GM18511 (cell line): ENCODE results near the gene ACACB.

Experiments
- ATAC-seq: cut with Tn5 transposase; IDR thresholded peaks from one replicate; pipeline ENCODE4 v1.9.1; 2021; ENCODE audit warnings: mild to moderate bottlenecking, moderate library complexity; ENCODE audit not compliant: unreplicated experiment

Gene ACACB

DNA sequence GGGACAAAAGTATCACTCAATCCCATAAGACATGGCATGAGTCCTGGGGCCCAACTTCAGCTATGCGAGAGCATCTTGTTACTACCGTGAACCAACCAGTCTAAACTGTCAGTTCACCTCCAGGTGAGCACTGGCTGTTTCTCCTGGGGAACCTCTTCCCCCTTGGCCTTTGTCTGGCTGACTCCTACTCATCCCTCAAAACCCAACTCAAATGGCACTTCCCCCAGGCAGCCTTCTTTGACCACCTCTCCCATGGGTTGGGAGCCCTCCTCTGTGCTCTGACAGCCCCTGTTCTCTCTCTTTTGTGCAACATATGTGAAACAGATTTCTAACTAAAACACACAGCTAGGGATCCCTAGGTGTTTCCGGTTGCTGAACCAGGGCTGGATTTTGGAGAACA, 155.0 kb downstream of the ACACB start:
- no peak for ATAC-seq

DNA sequence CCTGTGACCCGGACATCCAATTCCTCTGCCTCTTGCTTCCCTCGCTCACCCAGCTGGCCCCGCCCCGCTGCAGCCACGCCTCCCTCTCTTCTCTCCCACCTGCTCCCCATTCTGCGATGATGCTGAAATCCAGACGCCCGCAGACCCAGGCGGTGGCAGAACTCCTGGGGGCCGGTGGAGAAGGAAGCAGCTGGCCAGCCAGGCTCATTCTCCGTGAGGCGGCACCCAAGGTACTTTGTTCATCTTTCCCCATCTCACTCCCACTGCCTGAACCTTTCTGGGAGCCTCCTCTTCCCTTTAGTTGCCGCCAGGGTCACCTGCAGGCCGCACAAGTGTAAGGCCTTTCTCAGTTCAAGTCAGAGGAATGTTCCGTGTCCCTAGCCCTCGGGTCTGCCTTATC, 157.0 kb downstream of the ACACB start:
- ATAC-seq, result no peak

DNA sequence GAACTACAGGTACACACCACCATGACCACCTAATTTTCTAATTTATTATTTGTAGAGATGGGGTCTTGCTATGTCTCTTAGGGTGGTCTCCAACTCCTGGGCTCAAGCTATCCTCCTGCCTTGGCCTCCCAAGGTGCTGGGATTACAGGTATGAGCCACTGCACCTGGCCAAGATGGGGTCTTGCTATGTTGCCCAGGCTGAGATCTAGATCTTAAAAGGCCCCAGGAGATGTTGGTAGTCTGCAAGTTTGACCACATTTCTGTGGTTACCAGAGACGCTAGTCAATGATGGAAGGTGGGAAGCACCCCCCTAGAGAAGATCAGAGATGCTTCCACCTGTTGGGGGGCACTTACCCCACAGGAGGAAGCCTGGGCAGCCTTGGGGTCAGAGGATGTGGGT, 158.0 kb downstream of the ACACB start:
- ATAC-seq, result no peak

DNA sequence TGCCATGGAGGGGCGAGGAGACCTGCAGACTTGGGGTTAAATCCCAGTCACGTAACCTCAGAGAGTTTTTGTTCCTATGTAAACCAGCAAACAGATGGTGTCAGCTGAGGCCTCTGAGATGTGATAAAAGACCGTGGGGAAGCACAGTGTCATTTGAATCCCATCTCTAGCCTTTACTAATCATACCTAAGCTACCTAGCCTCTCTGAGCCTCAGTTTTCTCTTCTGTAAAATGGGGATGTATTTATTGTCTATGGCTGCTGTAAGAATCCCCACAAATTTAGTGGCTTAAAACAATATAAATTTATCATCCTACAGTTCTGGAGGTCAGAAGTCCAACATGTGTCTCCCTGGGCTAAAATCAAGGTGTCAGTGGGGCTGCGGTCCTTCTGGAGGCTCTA, 158.8 kb downstream of the ACACB start:
- no peak for ATAC-seq

DNA sequence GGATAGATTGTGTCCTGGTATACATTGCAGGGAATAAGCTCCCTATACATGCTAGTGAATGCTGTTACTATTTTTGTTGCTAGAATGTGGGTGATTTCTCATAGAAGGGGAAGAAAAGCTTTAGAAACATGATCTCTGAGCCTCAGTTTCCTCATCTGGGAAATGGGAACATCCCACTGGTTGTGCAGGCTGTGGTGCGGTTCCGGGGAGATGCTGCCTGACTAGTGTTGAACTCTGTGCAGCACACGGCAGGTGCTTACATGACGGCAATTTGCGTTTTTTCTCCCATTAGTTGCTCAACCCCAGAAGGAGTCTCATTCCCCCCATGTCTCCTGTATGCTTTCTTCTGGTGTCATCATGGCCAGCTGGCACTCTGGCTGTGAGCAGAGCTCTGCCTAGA, 159.8 kb downstream of the ACACB start:
- no peak for ATAC-seq

DNA sequence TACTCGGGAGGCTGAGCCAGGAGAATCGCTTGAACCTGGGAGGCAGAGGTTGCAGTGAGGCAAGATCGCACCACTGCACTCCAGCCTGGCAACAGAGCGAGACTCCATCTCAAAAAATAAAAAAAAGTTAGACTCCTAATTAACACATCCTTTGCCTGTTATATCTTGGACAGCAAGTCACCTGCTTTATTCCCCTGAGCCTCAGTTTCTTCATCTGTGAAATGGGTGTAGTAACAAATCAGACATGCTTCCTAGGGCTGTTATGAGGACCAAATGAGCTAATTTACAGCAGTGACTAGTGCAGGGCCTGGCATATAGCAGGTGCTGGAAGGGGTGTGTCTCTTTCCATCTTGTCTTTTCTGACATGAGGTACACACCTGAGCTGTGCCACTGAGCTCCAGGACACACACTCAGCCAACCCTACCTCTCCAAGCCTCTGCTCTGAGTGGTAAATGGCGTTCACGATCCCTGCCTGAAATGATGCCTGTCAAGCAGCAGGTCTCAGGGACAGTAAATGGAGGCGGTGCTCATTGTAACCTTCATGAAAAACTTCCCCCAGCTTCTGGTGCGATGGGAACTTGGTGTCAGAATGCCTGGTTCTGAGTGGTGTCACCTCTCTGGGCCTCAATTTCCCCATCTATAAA, 161.0 kb downstream of the ACACB start:
- ATAC-seq, result no peak

DNA sequence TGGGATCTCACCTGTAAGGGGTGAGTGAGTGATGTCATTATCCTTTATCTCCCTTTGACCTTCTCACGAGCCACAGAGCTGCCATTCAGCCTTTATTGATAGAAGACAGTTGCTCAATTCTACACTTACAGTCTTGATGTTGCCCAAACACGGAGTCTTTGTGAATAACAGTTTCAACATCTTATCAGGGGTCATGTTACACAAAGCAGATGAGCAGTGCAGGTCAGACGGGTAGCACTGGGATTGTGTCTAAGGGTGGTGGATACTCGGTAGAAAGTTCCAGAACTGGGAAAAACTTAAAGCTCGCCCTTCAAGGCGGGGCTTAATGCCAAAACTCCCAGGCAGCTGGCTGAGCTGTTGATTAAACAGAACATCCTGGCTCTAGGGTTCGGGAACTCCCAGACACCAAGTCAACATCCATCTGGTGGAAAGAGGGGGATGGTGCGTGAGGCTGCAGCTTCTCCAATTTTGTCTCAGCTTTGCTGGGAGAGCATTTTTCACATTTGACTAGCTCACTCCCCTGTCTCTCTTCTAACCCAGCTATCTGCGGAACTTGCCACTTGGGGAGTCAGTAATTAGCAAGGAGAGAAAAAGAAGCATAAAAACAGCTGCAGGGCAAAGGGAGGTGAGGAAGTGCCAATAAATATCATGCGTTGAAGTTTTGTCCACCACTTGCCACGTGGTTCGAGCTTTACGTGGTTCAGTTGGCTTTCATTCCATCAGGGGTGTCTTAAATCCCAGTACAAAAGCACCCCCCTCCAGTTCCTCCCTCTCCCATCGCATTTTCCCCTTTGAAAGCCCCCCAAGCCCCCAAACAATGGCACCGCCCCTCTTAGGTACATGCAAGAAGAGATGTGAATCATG, 161.7 kb downstream of the ACACB start:
- no peak for ATAC-seq

DNA sequence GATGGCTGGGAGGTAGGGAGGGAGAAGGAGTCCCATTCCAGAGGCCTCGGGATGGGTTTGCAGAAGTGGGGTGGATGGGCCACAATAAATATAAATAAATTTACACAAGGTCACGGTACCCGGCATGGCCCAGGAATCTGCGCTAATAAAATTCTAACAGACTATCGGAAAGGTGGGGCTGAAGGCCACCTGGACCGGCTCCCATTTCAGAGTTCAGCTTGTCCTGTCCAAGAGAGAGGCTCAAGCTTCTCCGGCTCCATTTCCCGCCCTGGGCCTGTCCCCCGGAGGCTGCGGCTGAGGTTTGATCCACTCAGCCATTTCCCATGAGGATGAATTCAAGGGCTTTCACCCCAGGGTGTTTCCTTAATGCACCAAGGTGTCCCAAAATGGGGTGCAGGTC, 162.5 kb downstream of the ACACB start:
- ATAC-seq, result no peak

DNA sequence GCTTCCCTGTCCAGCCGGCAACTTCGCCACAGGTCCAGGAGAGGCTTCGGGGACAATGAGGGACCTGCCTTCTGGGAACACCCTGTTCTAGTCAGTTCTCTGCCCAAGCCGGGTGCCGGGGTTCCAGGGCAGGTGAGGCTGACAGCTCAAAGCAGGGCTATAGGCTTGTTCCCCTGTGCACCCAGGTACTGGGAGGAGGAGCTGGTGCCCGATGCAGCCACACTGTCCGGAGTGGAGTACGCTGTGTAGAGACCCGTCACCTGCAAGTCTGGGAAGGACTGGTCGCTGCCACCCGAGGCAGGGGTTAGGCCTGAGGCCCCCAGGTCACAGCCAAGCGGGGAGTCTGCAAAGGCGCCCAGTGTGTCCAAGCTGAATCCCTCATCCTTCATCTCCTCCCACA, 163.1 kb downstream of the ACACB start:
- ATAC-seq, result no peak

DNA sequence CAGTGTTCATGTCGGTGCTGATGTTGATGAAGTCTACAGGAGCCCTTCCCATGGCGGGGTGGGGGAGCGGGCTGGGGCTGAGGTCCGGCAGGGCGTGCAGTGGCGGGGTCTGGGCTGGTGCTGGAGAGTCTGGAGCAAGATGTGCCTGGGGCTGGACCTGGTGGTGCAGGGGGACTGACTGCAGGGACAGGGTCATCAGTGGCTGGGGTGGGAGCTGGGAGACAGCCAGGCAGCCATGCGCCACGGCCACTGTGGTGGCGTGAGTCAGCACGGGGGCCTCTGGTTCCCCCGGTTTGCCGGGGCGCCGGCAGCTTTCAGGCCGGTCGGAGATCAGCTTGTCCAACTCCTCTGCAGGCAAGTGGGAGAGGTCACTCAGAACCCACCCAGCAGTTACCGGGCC, 165.1 kb downstream of the ACACB start:
- no peak for ATAC-seq

DNA sequence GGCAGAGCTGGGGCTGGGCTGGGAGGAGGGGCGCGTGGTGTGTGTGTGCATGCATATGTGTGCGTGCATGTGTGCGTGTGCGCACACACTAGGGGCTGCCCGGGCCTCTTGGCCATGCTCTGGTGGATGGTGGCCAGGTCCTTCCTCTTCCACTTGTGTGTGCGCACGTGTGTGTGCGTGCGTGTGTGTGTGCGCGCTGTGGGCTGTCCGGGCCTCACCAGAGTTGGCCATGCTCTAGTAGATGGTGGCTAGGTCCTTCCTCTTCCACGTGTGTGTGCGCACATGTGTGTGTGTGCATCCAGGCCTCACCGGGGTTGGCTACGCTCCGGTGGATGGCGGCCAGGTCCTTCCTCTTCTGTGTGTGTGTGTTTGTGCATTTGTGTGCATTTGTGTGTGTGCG, 168.0 kb downstream of the ACACB start:
- no peak for ATAC-seq

DNA sequence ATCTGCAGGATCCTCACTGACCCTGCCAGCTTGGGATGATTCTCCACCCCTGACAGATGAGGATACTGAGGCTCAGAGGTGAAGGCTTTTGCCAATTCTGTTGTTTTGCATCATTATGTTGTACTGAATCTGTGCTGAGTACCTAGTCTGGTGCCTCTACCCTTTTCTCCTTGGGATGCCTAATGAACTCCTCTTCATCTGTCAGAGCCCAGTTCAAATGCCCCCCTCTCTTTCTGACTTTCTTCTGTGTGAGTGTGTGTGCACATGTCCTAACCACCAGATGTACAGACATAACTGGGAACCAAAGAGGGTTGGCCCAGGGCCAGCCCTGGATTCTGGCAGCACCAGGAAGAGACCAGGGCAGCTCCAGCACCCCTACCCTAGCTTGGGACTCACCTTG, 169.9 kb downstream of the ACACB start:
- no peak for ATAC-seq

DNA sequence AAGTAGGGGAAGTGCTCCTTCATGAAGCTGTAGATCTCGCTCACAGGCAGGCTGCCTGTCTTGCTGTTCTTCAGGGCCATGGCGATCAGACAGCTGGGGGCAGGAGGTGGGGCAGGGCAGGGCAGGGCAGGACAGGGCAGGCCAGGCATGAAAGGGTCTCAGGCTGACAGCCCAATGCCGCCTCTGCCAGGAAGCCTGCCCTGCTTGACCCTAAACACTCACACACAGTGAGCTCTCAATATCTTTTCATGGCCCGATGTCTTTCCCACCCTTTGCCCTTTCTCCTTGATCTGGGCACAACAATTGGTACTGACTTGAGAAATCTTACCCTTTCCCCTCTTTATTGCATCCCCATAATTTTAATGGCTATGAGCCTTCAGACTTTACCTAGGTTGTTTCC, 170.3 kb downstream of the ACACB start:
- ATAC-seq, result no peak

DNA sequence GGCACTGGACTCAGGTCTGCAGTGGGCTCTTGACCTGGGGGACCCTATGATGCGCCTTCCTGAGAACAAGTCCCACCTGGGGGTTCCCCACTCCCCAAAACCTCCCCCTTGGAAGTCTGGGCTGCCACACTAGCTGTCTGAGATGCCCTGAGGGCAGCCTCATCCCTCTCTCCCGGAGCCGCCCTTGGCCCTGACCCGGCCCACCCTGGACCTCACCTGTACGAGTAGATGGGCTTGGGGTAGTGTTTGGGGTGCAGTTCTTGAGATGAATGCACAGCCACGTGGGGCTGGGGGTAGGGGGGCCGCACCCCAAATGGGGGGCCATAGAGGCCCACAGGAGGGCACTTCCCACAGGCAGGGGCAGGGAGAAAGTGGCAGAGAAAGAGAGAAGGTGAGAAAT, 170.8 kb downstream of the ACACB start:
- ATAC-seq, result no peak

DNA sequence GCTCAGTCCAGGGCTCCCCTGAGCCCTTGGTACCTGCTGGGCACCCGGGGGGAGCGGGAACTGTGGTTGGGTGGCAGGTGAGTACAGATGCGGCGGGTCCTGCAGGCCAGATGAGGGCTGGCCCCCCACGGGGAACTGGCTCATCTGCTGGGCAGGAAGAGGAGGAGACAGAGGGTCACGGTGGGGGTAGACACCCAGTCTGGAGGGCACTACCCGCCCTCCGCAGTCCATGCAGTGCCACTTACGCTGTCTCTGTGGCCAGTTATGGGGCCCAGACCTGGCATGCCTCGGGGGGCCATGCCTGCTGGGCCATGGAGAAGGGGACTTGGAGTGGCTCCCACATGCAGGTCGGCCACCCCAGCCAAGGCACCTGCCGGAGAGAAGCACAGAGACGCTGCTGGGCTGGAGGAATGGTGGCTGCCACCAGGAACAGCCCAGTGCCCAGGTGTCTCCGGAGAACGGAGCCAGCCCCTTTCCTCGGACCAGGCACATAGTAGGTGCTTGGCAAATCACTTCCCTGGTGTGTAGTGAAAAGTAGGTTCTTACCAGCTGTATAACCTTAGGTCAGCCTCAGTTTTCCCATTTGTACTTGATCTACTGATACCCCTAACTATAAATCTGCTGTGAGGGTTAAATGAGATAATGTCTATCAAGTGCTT, 171.6 kb downstream of the ACACB start:
- ATAC-seq, result no peak

DNA sequence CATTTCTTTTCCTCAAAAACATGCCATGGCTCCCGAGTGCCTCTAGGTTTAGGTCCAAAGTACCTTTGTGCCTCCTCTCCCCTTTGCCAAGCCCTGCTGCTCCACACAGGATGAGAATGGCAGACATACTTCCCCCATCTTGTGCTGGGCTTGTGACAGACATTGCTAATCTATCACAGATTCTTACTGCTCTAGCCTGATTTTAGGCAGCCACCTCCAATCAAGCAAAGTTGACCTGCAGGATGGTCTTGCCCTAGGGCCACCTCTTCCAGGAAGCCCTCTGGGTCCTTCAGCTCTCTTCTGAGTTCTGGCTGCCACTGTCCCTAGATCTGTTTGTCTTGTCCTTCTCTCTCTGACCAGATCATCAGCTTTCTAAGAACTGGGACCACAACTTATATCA, 172.2 kb downstream of the ACACB start:
- no peak for ATAC-seq

DNA sequence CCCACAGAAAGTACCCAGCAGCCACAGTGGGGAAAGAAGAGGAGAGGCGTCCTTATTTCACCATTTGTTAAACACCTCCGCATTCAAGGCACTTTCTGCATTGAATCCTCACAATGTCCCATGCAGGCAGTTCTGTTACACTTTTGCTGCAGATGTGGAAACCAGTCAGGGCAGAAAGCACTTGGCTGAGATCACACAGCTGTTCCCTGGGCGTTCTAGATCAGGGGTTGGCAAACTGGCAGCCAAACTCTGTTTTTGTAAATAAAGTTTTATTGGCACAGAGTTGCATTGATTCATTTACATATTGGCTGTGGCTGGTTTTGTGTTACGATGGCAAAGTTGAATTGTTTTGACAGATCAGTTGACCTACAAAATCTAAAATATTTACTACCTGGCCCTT, 172.6 kb downstream of the ACACB start:
- no peak for ATAC-seq

DNA sequence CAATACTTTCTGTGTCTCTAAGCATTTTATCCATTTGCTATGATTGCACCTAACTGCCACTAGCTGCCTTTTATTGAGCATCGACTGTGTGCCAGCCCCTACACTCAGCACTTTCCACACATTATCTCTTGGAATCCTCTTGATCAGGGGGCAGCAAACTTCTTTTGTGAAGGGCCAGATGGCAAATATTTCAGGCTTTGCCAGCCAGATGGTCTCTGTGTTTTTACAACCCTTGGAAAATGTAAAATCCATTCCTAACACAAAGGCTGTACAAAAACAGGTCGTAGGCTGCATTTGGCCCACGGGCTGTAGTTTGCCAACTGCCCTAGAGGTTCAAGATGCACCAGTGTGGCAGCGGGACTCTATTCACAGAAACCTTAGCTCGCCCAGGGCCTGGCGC, 173.2 kb downstream of the ACACB start:
- no peak for ATAC-seq

DNA sequence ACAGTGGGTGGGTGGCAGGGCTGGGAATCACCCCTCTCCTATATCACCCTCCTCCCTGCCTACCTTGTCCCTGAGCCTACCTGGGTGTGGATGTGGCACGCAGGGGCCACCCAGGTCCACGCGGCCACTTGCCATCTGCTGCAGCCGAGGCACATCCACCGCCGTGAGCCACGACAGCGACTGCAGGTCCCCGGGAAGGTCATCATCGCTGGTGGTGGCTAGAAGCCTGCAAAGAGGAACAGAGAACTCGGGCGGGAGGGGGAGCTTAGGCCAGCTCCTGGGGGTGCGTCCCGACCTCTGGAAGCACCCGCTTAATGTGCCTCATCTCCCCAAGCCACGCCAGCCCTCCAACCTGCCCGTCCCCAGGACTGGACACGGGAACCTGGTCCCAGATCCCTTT, 173.7 kb downstream of the ACACB start:
- ATAC-seq, result no peak

DNA sequence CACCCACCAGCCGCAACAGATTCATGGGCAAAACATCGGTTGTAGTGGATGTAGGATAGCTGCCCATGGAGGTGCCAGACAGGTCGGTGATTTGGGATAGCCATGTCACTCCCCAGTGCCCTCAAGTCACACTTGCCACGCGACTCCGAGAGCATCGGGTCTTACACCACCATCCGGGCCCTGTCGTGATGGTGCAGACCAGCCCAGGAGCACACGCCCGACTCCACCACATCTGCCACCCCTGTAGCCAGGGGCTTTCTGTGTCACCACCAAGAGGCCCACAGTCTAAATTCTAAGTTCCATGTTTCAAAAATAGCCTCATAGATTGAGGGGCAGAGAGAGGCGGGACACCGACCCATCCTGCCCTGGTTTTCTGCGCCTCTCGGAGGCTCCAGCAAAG, 174.7 kb downstream of the ACACB start:
- no peak for ATAC-seq

DNA sequence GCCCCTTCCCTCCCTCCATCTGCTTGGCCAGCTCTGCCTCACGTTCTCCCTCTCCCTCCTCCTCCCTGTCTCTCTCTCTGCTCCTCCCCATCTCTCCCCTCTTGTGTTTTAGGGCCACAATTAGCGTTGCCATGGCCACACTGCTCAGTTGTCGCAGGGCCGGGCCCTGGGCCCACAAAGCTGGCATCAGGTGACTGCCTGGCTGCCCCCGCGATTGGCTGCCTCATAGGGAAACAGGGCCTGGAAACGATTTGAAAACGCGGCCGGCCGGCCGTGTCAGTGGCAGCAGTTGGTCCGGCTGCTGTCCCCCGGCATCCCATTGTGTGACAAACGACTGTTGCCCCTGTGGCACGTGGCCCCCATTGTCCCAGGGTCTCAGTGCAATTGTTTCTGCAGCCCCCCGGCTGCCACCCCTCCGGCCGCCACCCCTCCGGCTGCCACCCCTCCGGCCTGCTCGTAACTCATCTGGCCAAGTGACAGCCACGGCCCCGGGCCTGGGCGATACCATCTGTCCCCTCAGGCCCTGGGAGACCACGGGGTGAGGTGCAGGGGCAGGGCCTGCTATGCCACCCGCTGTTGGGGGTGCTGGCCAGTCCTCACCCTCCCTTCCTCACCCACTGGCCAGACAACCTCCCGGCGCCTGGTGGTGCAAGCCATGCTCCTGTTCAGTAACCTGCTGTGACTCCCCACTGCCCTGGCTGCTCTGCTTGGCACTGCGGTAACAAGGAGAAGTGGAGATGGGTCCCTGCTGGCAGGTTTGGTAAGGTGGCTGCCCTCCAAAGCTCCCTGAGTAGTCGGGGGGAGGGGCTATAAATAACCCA, 175.3 kb downstream of the ACACB start:
- no peak for ATAC-seq
